T-cell (primary cell): Measurements from ENCODE around the gene LTBP3. TPM values are rescaled to one million over a fixed set of nuclear protein-coding genes. Genes with fewer than 3 reads are reported as not detected.

ENCODE experiments used
- ATAC-seq, 4 experiments: fragments of 200-7000 bp in 3 of 4; fragments of 150-1000 bp in 1 of 4; cut with Tn5 transposase; replicated peaks in 1 of 4; 1 replicate in 3 of 4; 2 replicates in 1 of 4; pipeline ENCODE4 v1.10.0; 2021; ENCODE audit warnings: moderate library complexity in 3 of 4, mild to moderate bottlenecking in 2 of 4, moderate number of reproducible peaks in 1 of 4
- CTCF ChIA-PET, 2 donors: fragments of 300-600 bp; sonication (Branson Sonifier 250); formaldehyde crosslinking; loops; one replicate each; lab custom pipeline; 2022; ENCODE audit warnings: antibody characterized with exemption in 2 of 2; lab: Charles Lee
- POLR2A ChIA-PET, 2 donors: fragments of 300-600 bp; sonication (Branson Sonifier 250); formaldehyde crosslinking; loops; one replicate each; lab custom pipeline; 2022; ENCODE audit warnings: antibody characterized with exemption in 2 of 2; lab: Charles Lee
- DNase-seq, 35 experiments: peaks; one replicate each; pipeline versions ENCODE4 v3.0.0 to v3.0.0-alpha.2; 2013 to 2023
- H3K27ac ChIP-seq: one replicate; pipeline ENCODE4 v1.5.1; 2013; ENCODE audit warnings: low read length
- H3K27me3 ChIP-seq, 2 experiments: replicated peaks in 1 of 2; 1 replicate in 1 of 2; 2 replicates in 1 of 2; pipeline versions ENCODE4 v1.6.1 to v1.7.0; 2013; ENCODE audit warnings: low read length in 1 of 2, mixed read lengths in 1 of 2; ENCODE audit not compliant: control insufficient read depth in 2 of 2, insufficient read depth in 2 of 2; ENCODE audit errors: extremely low read depth in 1 of 2
- H3K36me3 ChIP-seq, 2 donors: 1 replicate in 1 of 2; 2 replicates in 1 of 2; pipeline versions ENCODE4 v1.6.1 to v1.7.0; 2013; ENCODE audit warnings: low read length in 1 of 2; ENCODE audit not compliant: control insufficient read depth in 2 of 2, insufficient read depth in 1 of 2; ENCODE audit errors: extremely low read depth in 1 of 2
- H3K4me1 ChIP-seq, 2 experiments: 1 replicate in 1 of 2; 2 replicates in 1 of 2; pipeline versions ENCODE4 v1.6.1 to v1.7.0; 2013; ENCODE audit warnings: low read length in 2 of 2, mixed read lengths in 1 of 2; ENCODE audit not compliant: insufficient read depth in 2 of 2, control insufficient read depth in 1 of 2; ENCODE audit errors: extremely low read depth in 1 of 2
- H3K4me3 ChIP-seq, 2 donors: 1 replicate in 1 of 2; 2 replicates in 1 of 2; pipeline versions ENCODE4 v1.5.1 to v1.7.0; 2013; ENCODE audit warnings: mild to moderate bottlenecking in 2 of 2, low read length in 1 of 2, moderate library complexity in 1 of 2; ENCODE audit not compliant: control insufficient read depth in 1 of 2; ENCODE audit errors: extremely low read depth in 1 of 2
- H3K9me3 ChIP-seq: 2 replicates; pipeline ENCODE4 v1.7.0; 2013
- H3K27ac Mint-ChIP-seq, 2 donors: one replicate each; pipeline ENCODE4 v1.8.0; 2020 to 2021; ENCODE audit warnings: mild to moderate bottlenecking in 2 of 2, mixed read lengths in 2 of 2
- H3K27me3 Mint-ChIP-seq, 2 donors: one replicate each; pipeline ENCODE4 v1.8.0; 2021 to 2022; ENCODE audit warnings: mixed read lengths in 2 of 2
- H3K36me3 Mint-ChIP-seq: one replicate; pipeline ENCODE4 v1.8.0; 2021; ENCODE audit warnings: mixed read lengths
- H3K4me1 Mint-ChIP-seq, 3 donors: one replicate each; pipeline ENCODE4 v1.8.0; 2020 to 2022; ENCODE audit warnings: mixed read lengths in 3 of 3, mild to moderate bottlenecking in 1 of 3
- H3K4me3 Mint-ChIP-seq, 3 donors: one replicate each; pipeline ENCODE4 v1.8.0; 2020 to 2022; ENCODE audit warnings: mild to moderate bottlenecking in 3 of 3, mixed read lengths in 3 of 3, moderate library complexity in 3 of 3
- H3K9me3 Mint-ChIP-seq, 3 donors: one replicate each; pipeline ENCODE4 v1.8.0; 2020 to 2022; ENCODE audit warnings: mixed read lengths in 3 of 3
- WGBS: methylation state at CpG from one replicate; pipeline ENCODE4 v1.1.5; 2013; ENCODE audit warnings: missing lambda C conversion rate; ENCODE audit not compliant: insufficient coverage; 5-methylcytosine and 5-hydroxymethylcytosine counted together
- total RNA-seq, 35 experiments: library from RNA in 6 of 35; stranded (reverse) in 6 of 35; fragments of 120-200 nt in 1 of 35; gene quantifications; one replicate each; pipeline versions ENCODE4 v1.2.1 to v1.2.4 and lab custom pipeline; 2013 to 2026

The LTBP3 gene
- total RNA-seq, 5 donors from 2014 or later (not counting 1 experiment from before 2014, with no cell fraction given) = 200 to 364 (median 284) TPM

DNA sequence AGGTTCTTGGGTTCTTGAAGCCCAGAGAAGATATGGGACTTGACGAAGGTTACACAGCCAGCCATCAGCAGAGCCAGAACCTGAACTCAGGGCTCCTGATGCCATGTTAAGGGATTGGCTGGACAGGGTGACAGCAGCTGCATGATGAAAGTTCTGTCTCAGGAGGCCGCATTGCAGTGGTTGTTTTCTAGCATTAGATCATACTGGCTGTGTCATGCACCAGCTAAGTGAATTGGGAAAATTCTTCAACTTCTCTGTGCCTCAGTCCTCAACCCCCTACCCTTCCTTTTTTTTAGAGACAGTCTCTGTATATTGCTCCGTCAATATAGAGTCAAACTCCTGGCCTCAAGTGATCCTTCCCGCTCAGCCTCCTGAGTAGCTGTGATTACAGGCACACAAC lies 5.4 kb upstream of the LTBP3 start:
- DNase-seq (no peak), ATAC-seq (no peak)
- H3K4me3 ChIP-seq = no peak overlapping the region
- WGBS = 97% methylated on average over 3 of the region's 4 CpGs
- ChIA-PET CTCF (interaction anchor here in 1 of 2 donors (1.5 kb wide), 1 partner anchor 18 kb away, joined by 3 read pairs; no protein-coding TSS in a partner anchor), POLR2A (interaction anchor here in 1 of 2 donors (0.6 kb wide), 1 partner anchor 626 kb away, joined by 11 read pairs; no protein-coding TSS in a partner anchor)
- peaks cover 4% of the 10 kb centered on the region for H3K36me3 Mint-ChIP-seq
- no peak overlapping the region for H3K27ac ChIP-seq
- no peaks in the 10 kb centered on the region for H3K9me3 ChIP-seq
- peaks cover 66 to 72% (median 67%) of the 10 kb centered on the region in 3 donors for H3K4me1 Mint-ChIP-seq
- peaks cover 0 to 11% of the 10 kb centered on the region in 2 donors for H3K36me3 ChIP-seq
- peak overlapping the region in 1 of 3 donors; percentile 98 for H3K4me3 Mint-ChIP-seq
- no peaks in the 10 kb centered on the region for H3K27me3 Mint-ChIP-seq
- no peaks in the 10 kb centered on the region for H3K27me3 ChIP-seq
- no peaks in the 10 kb centered on the region for H3K9me3 Mint-ChIP-seq
- peaks cover 21 to 79% of the 10 kb centered on the region in 2 experiments for H3K4me1 ChIP-seq
- peak overlapping the region; percentile 98 to 99 for H3K27ac Mint-ChIP-seq

DNA sequence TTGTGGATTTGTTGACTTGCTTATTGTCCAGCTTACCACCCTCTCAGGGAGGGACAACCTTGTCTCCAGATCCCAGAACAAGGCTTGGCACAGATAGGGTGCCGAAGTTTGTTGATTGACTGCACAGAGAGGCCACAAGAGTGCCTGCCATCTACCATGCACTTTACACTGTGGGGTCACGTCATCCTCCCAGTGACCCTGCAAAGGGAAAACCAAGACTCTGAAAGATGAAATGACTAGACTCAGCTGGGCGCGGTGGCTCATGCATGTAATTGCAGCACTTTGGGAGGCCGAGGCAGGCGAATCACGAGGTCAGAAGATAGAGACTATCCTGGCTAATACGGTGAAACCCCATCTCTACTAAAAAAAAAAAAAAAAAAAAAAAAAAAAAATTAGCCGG lies 4.6 kb upstream of the LTBP3 start:
- ATAC-seq = no peak
- H3K36me3 ChIP-seq = peaks cover 0 to 6% of the 10 kb centered on the region in 2 donors
- no peak overlapping the region for H3K27ac ChIP-seq
- 92% methylated on average over 2 of the region's 9 CpGs for WGBS
- H3K9me3 Mint-ChIP-seq = no peaks in the 10 kb centered on the region
- ChIA-PET CTCF (no interaction called here), POLR2A (interaction anchor here in 1 of 2 donors (0.6 kb wide), 2 partner anchors 161 to 627 kb away, joined by 3 to 11 read pairs; no protein-coding TSS in a partner anchor)
- no peaks in the 10 kb centered on the region for H3K9me3 ChIP-seq
- peaks cover 23 to 73% of the 10 kb centered on the region in 2 experiments for H3K4me1 ChIP-seq
- H3K27ac Mint-ChIP-seq = peak overlapping the region in 1 of 2 donors; percentile 57
- H3K36me3 Mint-ChIP-seq = no peaks in the 10 kb centered on the region
- no peaks in the 10 kb centered on the region for H3K27me3 Mint-ChIP-seq
- no peak overlapping the region for H3K4me3 Mint-ChIP-seq
- H3K27me3 ChIP-seq = no peaks in the 10 kb centered on the region
- no peak for DNase-seq
- H3K4me1 Mint-ChIP-seq = peaks cover 58 to 64% (median 60%) of the 10 kb centered on the region in 3 donors
- H3K4me3 ChIP-seq = no peak overlapping the region

DNA sequence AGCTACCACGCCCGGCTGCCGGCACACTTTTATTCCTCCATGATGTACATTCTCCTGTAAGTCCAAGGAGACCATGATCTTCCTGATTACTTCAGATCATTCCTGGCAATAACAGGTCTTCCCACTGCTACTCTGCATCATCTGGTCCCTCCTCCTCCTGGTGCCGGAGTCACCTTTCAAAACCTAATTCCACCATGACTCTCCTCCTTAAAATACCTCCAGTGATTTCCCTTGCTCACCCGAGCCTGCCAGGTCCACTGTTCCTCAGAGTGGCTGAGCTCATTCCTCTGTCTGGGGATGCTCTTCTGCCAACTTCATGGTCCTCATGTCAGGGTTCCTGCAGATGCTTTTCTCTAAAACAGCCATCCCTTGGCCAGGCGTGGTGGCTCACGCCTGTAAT lies 3.9 kb upstream of the LTBP3 start:
- ATAC-seq (no peak), DNase-seq (no peak)
- ChIA-PET POLR2A (interaction anchor here in 1 of 2 donors (0.7 kb wide), 1 partner anchor 364 kb away, joined by 6 read pairs; no protein-coding TSS in a partner anchor), CTCF (interaction anchor here (0.6 to 0.7 kb wide), 2 partner anchors 18 to 20 kb away, joined by 4 to 6 read pairs; no protein-coding TSS in a partner anchor)
- Mint-ChIP-seq H3K27ac (peak overlapping the region; percentile 36 to 76), H3K9me3 (no peaks in the 10 kb centered on the region), H3K27me3 (no peaks in the 10 kb centered on the region), H3K36me3 (no peaks in the 10 kb centered on the region), H3K4me3 (peak overlapping the region in 1 of 3 donors; percentile 20), H3K4me1 (peaks cover 56 to 62% (median 59%) of the 10 kb centered on the region in 3 donors)
- Histone ChIP-seq H3K27ac (no peak overlapping the region), H3K36me3 (peaks cover 0 to 4% of the 10 kb centered on the region in 2 donors), H3K9me3 (no peaks in the 10 kb centered on the region), H3K27me3 (no peaks in the 10 kb centered on the region), H3K4me3 (no peak overlapping the region), H3K4me1 (peaks cover 23 to 71% of the 10 kb centered on the region in 2 experiments)
- 85% methylated on average over 5 of the region's 7 CpGs for WGBS

DNA sequence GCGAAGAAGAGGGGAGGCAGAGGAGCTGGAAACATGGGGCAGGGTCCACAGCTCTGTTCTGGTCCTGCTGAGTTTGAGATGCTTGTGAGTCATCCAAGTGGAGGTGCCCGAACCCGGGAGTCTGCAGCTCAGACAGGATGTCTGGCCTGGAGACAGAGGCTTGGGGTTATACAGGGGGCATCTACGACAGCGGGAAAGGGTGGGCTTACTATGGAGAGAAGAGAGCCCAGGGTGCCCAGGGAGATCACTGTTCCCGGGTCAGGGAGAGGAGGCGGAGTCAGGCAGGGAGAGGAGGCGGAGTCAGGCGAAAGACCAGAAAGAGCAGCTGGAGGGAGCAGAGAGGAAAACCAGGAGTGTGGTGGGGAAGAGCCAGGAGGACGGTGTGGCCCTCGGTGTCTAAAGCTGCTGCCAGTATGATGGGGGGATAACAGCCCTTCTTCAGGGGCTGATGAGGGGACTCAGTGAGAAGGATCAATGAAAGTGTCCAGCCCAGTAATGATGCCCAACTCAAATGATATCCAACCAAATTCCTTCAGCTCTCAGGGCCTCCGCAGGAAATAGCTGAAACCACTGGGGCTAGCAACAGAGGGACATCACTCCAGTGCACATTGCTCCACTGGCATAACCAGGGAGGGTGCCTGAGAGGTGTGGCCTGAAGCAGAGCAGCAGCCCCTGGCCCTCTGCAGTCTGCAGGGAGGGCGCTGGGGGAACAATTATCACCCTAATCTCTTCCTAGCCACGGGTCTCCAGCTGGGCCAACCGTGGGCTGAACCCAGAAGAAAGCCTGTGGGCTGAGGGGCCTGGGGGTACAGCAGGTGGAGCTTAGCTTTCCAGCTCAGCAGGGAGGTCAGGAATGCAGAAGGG lies 2.6 kb upstream of the LTBP3 start:
- ChIA-PET CTCF (no interaction called here), POLR2A (interaction anchor here in 1 of 2 donors (0.6 kb wide), 1 partner anchor 12 kb away, joined by 3 read pairs; the partner anchor contains the start of gene FAM89B)
- no peaks in the 10 kb centered on the region for H3K9me3 Mint-ChIP-seq
- no peak for DNase-seq
- Histone ChIP-seq H3K27ac (no peak overlapping the region), H3K4me3 (no peak overlapping the region), H3K27me3 (no peaks in the 10 kb centered on the region), H3K36me3 (no peaks in the 10 kb centered on the region), H3K4me1 (peaks cover 18 to 71% of the 10 kb centered on the region in 2 experiments), H3K9me3 (no peaks in the 10 kb centered on the region)
- WGBS = 68% methylated on average over 12 of the region's 15 CpGs
- H3K36me3 Mint-ChIP-seq = no peaks in the 10 kb centered on the region
- no peaks in the 10 kb centered on the region for H3K27me3 Mint-ChIP-seq
- H3K27ac Mint-ChIP-seq = peak overlapping the region; percentile 81 to 86
- H3K4me1 Mint-ChIP-seq = peaks cover 56 to 61% (median 59%) of the 10 kb centered on the region in 3 donors
- peak overlapping the region in 2 of 3 donors; percentile 8 to 39 for H3K4me3 Mint-ChIP-seq
- ATAC-seq = no peak

DNA sequence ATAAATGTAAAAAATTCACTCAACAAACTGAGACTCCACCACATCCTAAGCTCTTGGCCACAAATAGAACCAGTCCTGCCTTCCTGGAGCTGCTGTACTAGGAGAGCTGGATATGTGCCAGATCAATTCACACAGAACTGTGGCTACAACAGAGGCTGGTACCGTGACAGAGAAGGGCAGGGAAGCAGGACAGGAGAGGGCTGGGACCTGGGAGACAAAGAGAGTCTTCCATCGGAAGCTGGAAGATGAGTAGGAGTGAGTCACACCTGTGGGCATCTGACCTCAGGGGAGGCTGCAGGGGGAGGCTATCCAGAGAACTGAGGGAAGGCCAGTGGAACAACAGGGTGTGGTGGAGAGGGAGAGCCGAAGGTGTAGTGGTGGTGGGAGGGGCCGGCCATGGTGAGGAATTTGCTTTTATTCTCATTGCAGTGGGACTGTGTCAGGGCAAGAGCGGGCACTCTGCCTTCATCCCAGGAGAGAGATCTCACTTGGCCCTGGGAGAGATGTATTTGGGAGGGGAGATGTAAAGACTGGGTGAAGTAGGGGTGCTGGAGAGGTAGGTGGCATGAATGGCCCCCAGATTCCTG lies 1.9 kb upstream of the LTBP3 start:
- H3K36me3 ChIP-seq = no peaks in the 10 kb centered on the region
- H3K4me1 ChIP-seq = peaks cover 15 to 71% of the 10 kb centered on the region in 2 experiments
- H3K4me3 ChIP-seq = no peak overlapping the region
- H3K27ac ChIP-seq = no peak overlapping the region
- ChIA-PET CTCF (interaction anchor here in 1 of 2 donors (1.0 kb wide), 1 partner anchor 10 kb away, joined by 3 read pairs; the partner anchor contains the start of gene ZNRD2), POLR2A (no interaction called here)
- no peaks in the 10 kb centered on the region for H3K27me3 Mint-ChIP-seq
- no peaks in the 10 kb centered on the region for H3K36me3 Mint-ChIP-seq
- 81% methylated on average over 5 of the region's 5 CpGs for WGBS
- no peaks in the 10 kb centered on the region for H3K9me3 ChIP-seq
- no peaks in the 10 kb centered on the region for H3K27me3 ChIP-seq
- peak overlapping the region in 2 of 3 donors; percentile 39 to 91 for H3K4me3 Mint-ChIP-seq
- DNase-seq (no peak), ATAC-seq (no peak)
- peaks cover 56 to 61% (median 59%) of the 10 kb centered on the region in 3 donors for H3K4me1 Mint-ChIP-seq
- peak overlapping the region; percentile 81 to 86 for H3K27ac Mint-ChIP-seq
- H3K9me3 Mint-ChIP-seq = no peaks in the 10 kb centered on the region

DNA sequence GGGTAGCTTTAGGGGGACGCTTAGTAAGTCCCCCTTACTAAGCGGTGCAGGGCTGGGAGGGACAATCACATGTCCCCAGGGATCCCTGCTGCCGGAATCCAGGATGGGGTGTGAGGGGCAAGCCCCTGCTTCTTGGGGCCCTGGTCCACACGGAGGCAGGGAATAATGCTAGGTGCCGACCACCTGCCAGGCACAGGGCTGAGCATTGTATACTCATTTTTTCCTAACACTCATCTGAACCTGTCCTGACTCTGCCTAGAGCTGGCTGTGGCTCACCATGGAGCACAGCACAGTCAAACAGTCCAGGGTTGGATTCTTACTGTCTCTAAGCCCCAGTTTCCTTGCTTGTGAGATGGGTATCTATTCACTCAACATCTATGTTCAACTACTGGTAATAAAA lies 1.4 kb upstream of the LTBP3 start:
- Histone ChIP-seq H3K4me3 (no peak overlapping the region), H3K27ac (peak overlapping the region; percentile 89), H3K9me3 (no peaks in the 10 kb centered on the region), H3K4me1 (peaks cover 14 to 71% of the 10 kb centered on the region in 2 experiments), H3K27me3 (no peaks in the 10 kb centered on the region), H3K36me3 (no peaks in the 10 kb centered on the region)
- H3K4me3 Mint-ChIP-seq = peak overlapping the region; percentile 56 to 91 (median 64)
- ChIA-PET CTCF (interaction anchor here (0.5 to 1.0 kb wide), 2 partner anchors 11 to 27 kb away, joined by 3 to 7 read pairs; partner anchors contain the start of gene ZNRD2 (in 1 of the 2)), POLR2A (no interaction called here)
- DNase-seq (no peak), ATAC-seq (no peak)
- no peaks in the 10 kb centered on the region for H3K27me3 Mint-ChIP-seq
- H3K27ac Mint-ChIP-seq = peak overlapping the region; percentile 76 to 86
- H3K36me3 Mint-ChIP-seq = no peaks in the 10 kb centered on the region
- H3K4me1 Mint-ChIP-seq = peaks cover 56 to 63% (median 61%) of the 10 kb centered on the region in 3 donors
- H3K9me3 Mint-ChIP-seq = no peaks in the 10 kb centered on the region
- 83% methylated on average over 2 of the region's 5 CpGs for WGBS
